Astrocyte of the spinal cord (primary cell): Measurements from ENCODE around the gene TAPBP.

Experiments used
- DNase-seq: peaks from one replicate; pipeline ENCODE4 v3.0.0; 2011; ENCODE audit warnings: low read depth, low spot score
- H3K4me3 ChIP-seq: 2 replicates; pipeline ENCODE4 v1.5.1; 2011; ENCODE audit warnings: low read depth, mild to moderate bottlenecking, low read length, moderate library complexity
- in situ Hi-C: cut with HindIII; loops from 2 replicates; pipeline ENCODE4 v1.10.0; 2017; ENCODE audit warnings: low sequenced_read_pairs
- TF ChIP-seq, protein P1 (sequence below): IDR thresholded peaks from 2 replicates; pipeline ENCODE4 v1.5.1; 2012; ENCODE audit warnings: low read depth, mild to moderate bottlenecking, low read length, inconsistent platforms

Gene TAPBP

DNA sequence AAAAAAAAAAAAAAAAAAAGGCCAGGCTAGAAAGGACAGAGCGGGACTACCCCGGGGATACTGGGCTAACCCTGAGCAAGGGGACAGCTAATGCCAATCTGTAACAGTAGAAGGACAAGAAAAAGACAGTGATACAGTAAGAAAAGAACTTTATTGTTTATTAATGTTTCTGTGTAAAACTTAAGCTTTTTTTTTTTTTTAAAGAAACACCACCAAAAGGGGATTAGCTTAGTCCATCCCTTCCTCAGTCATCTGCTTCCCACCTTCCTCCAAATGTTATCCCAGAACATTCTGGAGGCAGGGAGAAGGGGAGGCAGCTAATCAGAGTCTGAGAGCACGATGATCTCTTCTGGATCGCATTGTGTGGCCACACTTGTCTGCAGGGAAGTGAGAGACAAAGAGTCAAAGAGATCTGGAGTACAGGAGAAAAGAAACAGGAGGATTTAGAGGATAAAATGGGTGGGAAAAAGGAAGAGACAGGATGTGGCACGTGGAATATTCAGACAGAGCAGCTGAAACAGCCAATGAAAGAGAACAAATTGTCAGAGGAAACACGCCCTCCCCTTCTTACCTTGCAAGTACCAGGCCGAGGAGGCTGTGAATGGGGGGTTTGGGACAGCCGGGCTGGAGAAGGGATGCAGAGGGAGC lies 4.7 kb upstream of the TAPBP start:
- in situ Hi-C loops, result no loop called here
- TF ChIP-seq, protein P1, sequence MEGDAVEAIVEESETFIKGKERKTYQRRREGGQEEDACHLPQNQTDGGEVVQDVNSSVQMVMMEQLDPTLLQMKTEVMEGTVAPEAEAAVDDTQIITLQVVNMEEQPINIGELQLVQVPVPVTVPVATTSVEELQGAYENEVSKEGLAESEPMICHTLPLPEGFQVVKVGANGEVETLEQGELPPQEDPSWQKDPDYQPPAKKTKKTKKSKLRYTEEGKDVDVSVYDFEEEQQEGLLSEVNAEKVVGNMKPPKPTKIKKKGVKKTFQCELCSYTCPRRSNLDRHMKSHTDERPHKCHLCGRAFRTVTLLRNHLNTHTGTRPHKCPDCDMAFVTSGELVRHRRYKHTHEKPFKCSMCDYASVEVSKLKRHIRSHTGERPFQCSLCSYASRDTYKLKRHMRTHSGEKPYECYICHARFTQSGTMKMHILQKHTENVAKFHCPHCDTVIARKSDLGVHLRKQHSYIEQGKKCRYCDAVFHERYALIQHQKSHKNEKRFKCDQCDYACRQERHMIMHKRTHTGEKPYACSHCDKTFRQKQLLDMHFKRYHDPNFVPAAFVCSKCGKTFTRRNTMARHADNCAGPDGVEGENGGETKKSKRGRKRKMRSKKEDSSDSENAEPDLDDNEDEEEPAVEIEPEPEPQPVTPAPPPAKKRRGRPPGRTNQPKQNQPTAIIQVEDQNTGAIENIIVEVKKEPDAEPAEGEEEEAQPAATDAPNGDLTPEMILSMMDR, result no peak
- DNase-seq, result no peak
- peak overlapping the region; percentile 58 for H3K4me3 ChIP-seq

- peak; percentile 99 for DNase-seq
- TF ChIP-seq, protein P1, result no peak
- peak within 1 kb of the TSS; percentile 58 for H3K4me3 ChIP-seq
- in situ Hi-C loops, result no loop called here
Observed at GRCh38 chr6:33317669-33318425, 4.0 kb upstream of the TAPBP start, which contains the start of gene ZBTB22. Gene ZBTB22, minus strand, starts transcription at chr6:33317744. Its CDS starts 828 bp downstream, at chr6:33316916.

DNA sequence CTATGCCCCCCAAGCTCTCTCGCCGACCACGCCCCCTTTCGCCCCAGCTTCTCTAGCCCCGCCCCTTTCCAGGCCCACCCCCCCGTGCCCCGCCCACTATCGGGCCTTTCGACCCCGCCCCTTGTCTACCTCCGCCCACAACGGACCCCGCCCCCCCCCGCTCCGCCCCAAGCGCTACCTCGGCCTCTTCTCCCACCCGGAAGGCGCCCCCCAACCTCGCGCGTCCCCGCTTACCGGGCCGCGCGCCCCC lies 3.5 kb upstream of the TAPBP start:
- no peak for DNase-seq

DNA sequence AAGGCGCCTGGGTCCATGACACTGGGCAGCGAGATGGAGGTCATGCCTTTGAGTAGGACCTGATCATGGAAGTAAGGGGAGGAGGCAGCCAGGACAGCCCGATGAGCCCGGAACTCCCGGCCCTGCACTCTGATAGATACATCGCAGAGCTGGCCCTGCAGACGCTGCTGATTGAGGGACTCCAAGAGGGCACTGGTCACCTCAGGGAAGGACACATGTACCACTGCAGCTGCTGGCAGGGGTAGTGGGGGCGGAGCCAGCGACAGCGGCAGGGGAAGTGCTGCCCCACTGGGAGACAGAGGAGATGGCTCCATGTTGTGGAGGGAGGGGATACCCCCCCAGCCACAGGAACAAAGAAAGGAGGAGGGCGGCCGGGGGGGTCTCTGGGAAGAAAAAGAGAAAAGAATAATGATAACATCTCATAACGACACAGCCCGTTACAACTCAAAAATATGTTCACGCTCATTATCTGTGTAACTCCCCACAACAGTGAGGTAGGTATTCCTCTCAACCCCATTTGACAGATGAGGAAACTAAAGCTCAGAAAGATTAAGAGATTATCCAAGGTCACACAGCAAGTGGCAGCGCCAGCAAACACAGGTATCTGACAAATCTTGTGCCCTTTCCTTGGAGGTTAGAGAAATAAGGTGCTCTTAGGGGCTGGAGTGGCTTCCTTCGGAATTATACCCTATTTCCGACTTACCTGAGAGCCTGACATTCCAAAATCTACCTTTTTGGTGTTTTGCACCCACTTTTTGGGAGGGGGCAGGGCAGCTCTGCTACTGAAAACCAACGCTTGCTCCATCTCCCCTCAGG lies 2.9 kb upstream of the TAPBP start:
- in situ Hi-C loops, result no loop called here
- TF ChIP-seq, protein P1, result no peak
- H3K4me3 ChIP-seq, result peak overlapping the region; percentile 58
- no peak for DNase-seq

More for the DNA sequence above, 3.5 kb upstream of the TAPBP start:
- H3K4me3 ChIP-seq, result peak overlapping the region; percentile 58
- TF ChIP-seq, protein P1, result no peak
- in situ Hi-C loops, result no loop called here

DNA sequence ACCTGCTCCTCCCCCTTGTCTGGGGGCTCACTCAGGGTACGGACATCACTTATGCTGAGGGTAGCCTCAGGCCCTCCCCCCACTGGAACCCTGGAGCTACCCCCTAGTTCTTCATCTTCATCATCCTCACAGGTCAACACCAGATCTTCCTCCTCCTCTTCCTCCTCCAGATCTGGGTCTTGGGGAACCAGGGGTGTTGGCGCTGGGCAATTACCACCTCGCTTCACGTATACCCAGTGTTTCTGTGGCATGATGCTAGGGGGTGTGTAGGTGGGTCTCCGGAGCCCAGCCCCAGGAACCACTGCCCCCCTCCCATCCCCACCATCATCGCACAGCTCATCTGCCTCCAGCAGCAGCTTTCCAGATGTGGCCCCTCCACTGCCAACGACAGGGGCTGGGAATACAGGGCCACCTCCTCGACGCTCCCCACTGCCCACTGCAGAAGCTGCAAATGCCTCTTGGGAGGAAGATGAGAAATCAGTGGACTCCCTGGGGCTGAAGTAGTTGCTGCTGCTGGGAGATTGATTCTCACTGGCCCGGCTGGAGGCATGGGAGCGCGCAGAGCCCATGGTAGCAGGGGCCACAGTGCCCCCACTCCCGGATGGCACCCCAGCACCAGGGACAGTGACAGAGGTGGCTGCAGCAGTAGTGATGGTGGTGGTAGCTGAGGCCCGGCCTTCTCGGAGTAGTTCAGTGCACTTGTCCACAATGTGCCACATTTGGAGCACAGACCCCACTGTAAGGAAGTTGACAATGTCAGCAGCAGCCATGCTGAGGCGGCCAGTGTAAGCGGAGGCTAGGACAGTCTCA lies 2.1 kb upstream of the TAPBP start:
- DNase-seq, result no peak
- no peak overlapping the region for H3K4me3 ChIP-seq
- in situ Hi-C loops, result no loop called here
- TF ChIP-seq, protein P1, result no peak
